Raji (cell line): Measurements from ENCODE around the gene ZC3H4.

ENCODE experiments used
- POLR2A ChIP-seq: IDR thresholded peaks from 2 replicates; pipeline ENCODE4 v1.6.1; 2011; ENCODE audit warnings: low read depth, low read length, control low read depth; ENCODE audit not compliant: insufficient read depth

The ZC3H4 gene

DNA sequence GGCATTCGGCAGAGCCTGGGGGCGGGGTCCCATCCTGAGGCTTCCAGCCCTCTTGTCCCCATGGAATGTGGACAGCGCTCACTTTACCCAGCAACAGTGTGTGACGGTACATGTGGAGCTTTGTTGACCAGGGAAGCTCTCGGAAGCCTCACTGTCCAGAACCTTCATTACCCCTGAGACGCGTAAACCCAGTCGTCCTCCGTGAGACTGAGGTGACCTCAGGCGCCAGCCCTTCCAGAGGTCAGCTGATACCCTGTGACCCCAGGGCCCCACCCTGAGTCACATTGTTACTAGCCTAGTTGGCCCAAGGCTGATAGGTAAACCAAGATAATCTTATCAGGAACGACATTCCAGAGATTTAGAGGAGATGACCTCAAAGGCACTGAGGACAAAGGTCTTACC lies 55.0 kb downstream of the ZC3H4 start:
- no peak for TF ChIP-seq POLR2A

DNA sequence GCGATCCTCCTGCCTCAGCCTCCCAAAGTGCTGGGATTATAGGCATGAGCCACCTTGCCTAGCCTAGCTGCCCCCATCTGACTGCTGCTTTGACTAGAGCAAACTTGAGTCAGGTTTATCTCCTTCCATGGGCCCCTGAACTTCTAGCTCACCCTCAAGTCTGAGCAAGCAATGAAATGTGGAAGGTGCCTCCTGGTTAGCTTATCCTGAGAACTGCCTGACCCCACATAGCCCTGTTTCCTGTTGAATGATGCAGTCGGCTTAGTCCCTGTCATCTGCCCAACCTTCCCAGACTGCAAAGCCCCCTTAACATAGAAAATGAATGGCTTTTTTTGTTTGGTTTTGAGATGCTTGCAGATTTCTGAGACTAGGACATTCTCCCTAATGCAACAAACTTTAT lies 56.2 kb downstream of the ZC3H4 start:
- TF ChIP-seq POLR2A: no peak

DNA sequence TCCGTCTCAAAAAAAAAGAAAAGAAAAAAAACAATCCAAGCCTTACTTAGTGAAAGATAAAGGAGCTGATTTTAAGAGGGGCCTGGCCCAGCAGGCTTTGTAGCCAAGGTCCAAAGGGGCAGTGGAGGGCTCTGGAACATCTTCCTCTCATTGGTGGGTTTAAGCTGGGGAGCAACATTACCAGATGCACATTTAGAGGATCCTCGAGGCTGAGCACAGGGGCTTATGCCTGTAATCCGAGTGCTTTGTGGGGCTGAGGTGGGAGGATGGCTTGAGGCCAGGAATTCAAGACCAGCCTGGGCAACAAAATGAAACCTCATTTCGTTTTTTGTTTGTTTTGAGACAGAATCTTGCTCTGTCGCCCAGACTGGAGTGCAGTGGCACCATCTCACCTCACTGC lies 57.2 kb downstream of the ZC3H4 start:
- no peak for TF ChIP-seq POLR2A

GRCh38 chr19:47049307-47049700 lies 64.3 kb downstream of the ZC3H4 start:
- TF ChIP-seq POLR2A: no peak

DNA sequence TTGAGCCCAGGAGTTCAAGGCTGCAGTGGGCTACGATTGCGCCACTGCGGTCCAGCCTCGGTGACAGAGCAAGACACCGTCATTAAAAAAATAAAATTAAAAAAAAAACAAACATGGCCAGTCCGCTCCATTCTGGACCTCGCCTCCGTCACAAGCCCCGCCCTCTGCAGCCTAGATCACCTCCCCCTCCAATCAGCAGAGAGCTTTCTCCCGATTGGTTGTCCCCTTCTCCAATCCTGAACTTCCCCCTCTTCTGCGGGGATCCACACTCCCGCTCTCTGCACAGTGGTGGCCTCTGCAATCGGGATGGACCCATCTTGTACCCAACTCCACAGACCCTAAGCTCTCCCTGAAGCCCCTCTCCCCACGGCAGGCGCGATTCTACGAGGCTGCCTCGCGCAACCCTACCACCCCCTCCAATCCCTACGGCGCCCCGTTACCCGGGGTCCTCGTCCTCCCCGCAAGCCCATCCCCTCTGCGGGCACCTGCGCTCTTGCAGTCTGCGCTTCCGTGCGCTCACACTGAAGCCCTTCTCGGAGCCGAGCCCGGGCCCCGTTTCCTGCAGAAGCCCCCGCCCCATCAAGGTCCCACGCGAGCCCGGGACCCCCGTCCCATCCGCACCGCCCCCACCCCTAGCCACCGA lies 65.7 kb downstream of the ZC3H4 start:
- peak; percentile 49 for TF ChIP-seq POLR2A

GRCh38 chr19:47047272-47047762 lies 66.3 kb downstream of the ZC3H4 start:
- TF ChIP-seq POLR2A: no peak

DNA sequence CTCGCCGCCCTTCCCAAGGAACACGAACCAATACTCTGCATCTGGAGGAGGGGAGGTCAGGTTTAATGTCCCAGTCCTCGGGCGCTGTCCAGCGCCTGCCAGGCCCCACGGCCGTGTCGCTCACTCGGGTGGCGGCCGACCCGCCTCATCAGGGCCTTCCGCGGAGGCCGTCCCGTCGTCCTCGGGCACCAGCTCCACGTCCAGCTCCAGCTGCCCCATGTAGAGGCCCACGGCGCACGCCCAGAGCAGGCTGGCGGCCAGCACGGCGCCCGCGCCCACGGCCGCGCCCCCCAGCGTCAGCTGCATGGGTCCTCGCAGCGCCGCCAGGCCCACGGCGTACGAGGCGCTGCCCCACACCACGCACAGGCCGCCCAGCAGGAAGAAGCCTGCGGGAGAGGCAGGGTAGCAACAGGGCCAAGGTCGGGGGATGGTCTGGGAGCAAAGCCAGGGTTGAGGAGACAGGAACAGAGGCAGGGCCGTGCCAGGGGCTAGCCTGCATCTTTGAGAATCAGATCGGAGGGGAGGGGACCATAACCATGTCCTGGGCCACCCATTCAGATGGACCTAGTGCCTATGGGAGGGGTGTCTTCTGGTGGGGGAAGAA lies 67.6 kb downstream of the ZC3H4 start:
- no peak for TF ChIP-seq POLR2A

DNA sequence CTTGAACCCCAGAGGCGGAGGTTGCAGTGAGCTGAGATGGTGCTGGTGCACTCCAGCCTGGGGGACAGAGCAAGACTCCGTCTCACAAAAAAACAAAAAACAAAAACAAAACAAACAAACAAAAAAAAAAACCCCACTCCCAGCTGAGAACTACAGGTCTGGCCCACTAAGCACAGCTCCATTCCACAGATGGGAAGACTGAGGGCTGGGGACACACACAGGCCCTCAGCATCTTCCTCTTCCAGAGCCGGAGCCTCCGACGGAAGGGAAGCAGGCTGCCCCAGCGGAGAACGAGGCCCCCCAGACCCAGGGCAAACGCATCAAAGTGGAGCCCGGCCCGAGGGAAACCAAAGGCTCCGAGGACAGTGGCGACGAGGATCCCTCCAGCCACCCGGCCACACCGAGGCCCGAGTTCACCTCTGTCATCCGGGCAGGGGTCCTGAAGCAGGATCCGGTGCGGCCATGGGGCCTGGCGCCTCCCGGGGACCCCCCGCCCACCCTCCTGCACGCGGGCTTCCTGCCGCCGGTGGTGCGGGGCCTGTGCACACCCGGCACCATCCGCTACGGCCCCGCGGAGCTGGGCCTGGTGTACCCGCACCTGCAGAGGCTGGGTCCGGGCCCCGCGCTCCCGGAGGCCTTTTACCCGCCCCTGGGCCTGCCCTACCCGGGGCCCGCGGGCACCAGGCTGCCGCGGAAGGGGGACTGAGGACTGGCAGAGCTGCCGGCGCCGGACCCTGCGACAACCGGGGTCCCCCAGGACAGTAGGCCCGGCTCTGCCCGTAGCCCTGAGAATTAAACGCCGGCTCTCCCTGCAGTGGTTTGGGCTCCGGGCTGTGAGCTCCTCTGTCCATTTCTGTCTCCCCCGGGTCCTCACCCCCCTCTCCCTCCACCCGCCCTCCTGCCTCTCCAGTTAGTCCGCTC lies 68.4 kb downstream of the ZC3H4 start:
- no peak for TF ChIP-seq POLR2A

DNA sequence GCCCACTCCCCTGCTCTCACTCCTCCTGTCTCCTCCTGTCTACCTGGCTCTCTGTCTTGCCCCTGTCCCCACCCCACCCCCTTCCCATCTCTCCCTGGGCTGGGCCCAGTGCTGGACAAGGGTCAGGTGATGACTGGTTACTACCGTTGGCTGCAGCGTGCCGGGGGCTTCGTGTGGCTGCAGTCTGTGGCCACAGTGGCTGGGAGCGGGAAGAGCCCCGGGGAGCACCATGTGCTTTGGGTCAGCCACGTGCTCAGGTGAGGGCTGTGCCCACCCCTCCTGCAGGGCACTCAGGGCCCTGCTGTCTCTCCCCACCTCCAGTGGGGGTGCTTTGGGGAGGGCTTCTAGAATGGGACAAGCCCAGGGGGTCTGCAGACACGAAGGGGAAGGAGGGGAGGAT lies 72.7 kb downstream of the ZC3H4 start:
- no peak for TF ChIP-seq POLR2A

- no peak for TF ChIP-seq POLR2A
Observed at GRCh38 chr19:47039239-47039874, 74.2 kb downstream of the ZC3H4 start.

DNA sequence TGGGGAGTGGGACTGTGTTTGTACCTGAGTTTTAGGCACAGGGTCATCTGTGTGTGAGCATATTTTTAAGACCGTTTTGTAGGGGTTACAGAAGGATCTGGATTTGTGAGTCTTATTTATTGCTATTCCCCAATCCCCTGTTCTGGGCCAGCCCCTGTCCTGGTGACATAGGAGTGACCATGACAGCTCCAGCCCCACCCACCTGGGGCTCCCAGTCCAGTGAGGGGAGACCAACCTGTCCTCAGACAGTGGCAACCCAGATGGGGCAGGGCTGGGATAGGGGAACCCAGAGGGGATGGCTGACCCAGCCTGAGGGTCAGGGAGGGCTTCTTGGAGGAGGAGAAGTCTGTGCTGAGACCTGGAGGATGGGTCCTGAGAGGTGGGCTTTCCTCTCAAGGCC lies 75.8 kb downstream of the ZC3H4 start:
- no peak for TF ChIP-seq POLR2A

DNA sequence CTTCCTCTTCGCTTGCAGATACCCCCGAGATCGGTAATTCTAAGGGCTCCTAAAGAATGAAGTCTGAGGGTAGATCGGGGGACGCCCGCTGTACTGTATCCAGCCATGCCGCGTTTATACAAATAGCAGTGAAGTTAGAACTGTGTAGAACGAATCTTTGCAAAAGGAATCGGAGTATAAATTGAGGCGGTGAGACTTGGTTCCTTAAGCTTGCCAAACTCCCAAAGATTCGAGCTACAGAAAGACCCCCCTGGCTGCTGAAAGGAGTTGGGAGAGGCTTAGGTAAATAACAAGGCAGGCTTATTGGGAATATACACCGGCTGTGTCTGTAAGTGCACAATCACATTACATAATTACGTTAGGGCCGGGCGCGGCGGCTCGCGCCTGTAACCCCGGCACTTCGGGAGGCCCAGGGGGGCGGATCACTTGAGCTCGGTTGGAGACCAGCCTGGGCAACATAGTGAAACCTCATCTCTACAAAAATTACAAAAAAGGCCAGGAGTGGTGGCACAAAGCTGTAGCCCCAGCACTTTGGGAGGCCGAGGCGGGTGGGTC lies 77.4 kb downstream of the ZC3H4 start:
- TF ChIP-seq POLR2A: no peak

- TF ChIP-seq POLR2A: peak; percentile 59
Observed at GRCh38 chr19:47035127-47036096, 78.2 kb downstream of the ZC3H4 start.
